MV-4-11 (cell line): Measurements from ENCODE around the gene LDB1.

Experiments
- DNase-seq: peaks from one replicate; lab custom pipeline; 2025; lab: John Stamatoyannopoulos, UW

Gene LDB1

DNA sequence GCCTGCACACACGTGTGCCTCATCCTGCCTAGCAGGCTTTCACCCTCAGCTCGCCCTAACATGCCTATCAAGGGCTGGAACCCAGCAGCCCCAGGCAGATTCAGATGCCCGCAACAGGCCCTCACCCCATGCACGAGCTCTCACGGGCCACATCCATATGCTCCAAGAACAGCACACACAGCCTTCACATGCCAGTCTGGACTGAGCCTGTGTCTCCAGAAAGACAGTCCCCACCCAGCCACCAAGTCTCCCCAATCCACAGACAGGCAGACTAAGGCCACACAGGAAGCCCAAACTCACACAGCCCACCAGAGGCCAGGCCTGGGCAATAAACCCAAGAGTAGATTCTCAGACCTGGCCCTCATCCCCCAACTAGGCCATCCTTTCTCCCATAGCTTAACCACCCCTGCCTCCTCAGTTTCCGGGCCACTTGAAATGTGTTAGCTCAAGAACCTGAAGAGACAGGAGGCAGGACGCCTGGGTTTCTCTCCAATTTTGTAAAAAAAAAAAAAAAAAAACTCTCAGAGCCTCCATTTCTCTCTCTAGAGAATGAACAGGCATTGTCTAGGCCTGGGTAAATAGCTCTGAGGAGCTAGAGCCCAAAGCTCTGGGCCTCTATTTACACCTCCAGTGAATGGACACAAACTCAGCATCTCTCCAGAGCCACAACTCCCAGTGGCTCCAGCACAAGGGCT lies 6.8 kb downstream of the LDB1 start:
- DNase-seq: no peak

DNA sequence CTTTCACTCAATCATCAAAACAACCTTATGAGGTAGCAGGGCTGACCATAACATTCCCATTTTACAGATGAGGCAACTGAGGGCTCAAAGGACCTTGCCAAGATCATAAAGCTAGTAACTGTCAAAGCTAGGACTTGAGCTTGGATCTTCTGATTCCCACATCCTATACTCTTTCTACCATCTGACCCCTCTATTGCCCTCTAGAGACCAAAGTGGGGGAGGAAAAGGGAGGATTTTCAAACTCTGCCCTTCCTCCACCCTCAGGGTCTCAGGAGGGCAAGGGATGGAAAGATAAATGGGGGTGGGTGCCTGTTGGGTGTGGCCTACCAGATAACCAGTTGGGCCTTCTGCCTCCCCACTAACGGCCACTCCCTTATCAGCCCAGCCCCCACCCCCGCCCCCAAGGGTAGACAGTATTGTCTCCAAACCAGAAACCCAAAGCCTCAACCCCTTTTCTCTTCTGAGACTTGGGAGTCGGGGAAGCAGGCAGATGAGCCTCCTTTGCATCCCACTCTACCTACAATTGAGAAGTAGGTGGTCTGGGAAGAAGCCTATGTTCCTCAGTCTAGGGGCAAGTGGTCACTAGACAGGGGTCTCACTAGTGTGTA lies 7.9 kb downstream of the LDB1 start:
- DNase-seq: peak; percentile 30

DNA sequence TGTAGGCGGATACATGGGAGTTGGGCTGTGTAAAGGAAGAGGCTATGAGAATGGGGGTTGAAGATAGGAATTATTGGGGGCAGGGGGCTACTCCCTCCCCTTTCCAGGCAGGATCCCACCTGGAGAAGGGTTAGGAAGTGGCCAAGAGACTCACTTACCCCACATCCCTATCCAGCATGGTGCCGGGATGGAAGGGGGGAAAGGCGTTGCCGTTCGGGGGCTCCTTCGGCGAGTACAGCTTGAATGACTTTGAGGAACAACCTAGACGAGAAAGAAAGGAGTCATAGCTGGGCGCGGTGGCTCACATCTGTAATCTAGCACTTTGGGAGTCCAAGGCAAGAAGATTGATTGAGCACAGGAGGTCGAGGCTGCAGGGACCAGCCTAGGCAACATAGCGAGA lies 8.9 kb downstream of the LDB1 start:
- no peak for DNase-seq

DNA sequence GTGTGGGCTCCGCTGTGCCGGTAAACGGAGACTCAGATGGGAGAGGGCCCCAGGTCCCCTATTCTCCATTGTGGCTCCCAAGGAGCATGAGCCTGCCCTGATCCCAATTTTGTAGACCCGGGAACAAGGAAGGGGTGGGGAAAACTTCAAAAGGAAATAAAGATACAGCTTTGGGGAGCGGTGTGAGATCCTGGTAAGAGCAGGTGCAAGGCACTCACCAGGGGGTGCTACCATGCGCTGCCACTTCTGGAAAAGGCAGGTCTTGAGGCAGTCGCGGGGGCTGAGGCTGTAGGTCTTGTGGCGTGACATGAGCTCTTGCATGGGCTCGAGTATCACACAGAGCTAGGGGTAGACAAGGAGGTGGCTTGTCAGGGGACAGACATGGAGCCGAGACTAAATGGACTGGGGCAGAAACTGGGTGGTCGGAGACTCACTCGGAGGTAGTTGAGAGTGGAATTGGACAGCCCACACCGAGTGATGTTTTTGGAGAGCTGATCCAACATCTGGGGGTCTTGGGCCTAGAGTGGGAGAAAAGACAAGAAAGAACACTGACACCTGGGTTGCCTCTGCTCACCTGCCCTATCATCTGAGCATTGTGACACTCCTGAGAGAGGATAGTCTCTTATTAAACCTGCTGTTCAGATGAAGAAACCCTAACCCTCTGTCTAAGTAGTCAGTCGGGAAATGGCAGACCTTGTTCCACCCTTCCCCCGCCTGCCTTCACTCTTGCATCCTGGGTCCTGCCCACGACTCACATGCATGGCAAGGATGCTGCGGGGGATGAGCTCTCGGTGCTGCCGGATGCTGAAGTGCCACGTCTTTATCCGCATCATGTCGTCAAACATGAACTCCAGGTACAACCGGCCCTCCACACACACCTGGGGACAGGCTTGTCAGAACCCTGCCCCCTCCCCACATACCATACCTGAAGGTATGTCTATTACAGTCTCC lies 10.7 kb downstream of the LDB1 start:
- DNase-seq: no peak

DNA sequence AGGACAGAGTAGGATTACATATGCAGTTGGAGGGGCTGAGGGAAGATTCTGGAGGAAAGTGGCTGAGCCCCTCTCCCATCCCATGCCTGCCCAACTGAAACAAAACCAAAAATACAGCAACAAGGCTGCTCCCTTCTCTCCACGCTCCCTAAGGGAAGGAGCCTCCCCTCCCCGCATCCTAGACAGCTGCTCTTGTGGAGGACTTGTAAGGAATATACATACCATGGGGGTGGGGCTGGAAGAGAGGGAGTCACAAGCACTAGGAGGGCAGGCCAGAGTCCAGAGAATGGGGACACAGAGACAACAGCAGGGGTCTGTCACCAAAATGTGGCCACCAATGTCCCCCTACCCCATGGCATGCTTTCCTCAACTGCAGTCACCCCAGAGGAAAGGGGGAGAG lies 13.2 kb downstream of the LDB1 start:
- DNase-seq: no peak

DNA sequence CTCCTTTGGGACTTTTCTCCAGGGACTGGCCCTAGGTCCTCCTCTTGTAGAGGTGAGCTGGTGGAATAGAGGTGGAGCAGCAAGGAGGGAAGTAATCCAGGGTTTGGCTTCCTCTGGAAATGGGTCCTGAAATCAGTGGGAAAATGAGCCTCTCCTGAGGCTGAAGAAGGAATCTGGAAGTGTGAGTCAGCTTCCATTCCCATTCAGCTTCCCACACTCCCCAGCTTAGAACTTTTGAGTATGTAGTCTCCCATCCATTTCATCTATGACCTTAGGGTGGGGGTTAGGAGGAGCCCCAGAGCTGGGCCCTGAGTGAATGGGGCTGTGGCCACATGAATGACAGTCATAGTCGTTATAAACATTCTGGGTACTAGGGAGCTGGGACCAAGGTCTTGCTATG lies 17.7 kb downstream of the LDB1 start:
- no peak for DNase-seq

DNA sequence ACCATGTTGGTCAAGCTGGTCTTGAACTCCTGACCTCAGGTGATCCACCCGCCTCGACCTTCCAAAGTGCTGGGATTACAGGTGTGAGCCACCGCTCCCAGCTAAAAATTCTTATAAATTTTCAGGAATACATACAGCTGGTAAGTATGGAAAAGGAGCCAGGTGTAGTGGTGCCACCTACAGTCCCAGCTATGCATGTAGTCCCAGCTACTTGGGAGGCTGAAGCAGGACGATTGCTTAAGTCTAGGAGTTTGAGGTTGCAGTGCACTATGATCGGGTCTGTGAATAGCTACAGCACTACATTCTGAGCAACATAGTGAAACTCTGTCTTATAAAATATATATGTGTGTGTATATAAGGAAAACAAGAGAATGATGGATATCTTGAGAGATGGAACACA lies 19.0 kb downstream of the LDB1 start:
- DNase-seq: no peak

DNA sequence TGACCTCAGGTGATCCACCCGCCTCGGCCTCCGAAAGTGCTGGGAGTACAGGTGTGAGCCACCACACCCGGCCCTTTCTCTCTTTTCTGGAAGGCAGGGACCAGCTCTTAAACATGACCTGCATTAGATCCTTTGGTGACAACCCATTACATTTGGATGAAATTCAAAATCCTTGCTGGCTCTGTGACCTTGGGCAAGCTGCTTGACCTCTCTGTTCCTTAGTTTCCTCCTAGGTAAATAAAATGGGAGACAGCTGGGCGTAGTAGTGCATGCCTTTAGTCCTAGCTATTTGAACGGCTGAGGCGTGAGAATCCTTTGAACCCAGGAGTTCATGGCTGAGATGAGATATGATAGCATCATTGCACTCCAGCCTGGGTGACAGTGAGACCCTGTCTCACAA lies 23.7 kb downstream of the LDB1 start:
- DNase-seq: no peak

DNA sequence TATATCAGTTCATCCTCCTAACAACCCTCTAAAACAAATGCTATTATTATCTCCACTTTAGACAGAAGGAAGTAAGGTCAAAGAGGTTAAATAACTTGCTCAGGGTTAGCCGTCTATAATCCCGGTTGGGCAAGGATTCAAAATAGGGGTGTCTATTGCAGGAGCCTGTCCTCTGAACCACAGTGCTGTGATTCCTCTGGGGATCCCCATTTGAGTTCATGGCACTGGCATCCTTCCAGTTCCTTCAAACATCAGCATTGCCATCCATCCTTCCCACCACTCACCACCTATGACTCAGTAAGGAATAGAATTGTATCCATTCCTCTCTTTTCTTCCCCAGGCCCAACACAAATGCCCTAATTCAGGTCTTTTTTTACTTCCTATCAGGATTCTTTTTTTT lies 29.4 kb downstream of the LDB1 start:
- DNase-seq: no peak

DNA sequence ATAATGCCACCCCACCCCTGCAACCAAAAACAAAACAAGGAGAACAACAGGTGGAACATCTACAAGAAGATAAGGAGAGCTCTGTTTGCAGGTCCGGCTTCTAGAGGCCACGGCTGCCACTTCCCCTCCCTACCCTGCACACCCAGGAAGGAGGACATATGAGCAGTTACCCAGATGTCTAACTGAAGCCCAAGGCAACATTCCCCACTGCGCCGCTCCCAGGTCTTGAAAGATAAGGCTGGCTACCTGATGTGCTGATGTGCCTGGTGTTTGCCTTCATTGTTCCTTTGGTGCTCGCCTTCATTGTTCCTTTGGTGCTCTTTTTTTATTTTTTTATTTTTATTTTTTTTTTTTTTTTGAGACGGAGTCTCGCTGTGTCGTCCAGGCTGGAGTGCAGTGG lies 34.0 kb downstream of the LDB1 start:
- DNase-seq: no peak

DNA sequence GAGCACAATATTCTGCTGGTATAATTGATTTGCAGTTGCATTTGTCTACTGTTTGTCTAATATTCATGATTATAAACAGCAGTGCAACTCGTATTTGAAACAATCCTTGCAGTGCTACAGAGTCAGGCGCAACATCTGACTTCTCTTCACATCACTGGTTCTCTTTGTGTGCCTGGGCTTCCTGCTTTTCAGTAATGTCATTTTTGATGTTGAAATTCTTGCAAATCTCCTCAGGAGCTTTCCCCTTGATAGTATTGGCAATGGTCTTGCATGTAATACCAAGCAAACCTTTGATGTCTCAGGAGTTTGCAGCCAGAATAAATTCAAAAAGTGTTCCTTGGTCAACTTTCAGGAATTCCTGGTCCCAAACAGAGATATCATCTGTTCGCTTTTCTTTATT lies 34.8 kb downstream of the LDB1 start:
- peak; percentile 5 for DNase-seq

DNA sequence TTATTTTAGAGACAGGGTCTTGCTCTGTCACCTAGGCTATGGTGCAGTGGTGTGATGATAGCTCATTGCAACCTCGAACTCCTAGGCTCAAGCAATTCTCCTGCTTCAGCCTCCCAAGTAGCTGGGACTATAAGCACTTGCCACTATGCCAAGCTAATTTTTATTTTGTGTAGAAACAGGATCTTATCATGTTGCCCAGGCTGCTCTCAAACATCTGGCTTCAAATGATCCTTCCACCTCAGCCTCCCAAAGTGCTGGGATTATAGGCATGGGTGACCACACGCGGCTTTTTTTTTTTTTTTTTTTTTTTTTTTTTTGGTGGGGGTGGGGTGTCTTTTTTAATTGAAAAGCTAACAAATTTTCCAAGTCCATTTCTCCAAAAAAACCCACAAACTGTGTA lies 36.6 kb downstream of the LDB1 start:
- no peak for DNase-seq

DNA sequence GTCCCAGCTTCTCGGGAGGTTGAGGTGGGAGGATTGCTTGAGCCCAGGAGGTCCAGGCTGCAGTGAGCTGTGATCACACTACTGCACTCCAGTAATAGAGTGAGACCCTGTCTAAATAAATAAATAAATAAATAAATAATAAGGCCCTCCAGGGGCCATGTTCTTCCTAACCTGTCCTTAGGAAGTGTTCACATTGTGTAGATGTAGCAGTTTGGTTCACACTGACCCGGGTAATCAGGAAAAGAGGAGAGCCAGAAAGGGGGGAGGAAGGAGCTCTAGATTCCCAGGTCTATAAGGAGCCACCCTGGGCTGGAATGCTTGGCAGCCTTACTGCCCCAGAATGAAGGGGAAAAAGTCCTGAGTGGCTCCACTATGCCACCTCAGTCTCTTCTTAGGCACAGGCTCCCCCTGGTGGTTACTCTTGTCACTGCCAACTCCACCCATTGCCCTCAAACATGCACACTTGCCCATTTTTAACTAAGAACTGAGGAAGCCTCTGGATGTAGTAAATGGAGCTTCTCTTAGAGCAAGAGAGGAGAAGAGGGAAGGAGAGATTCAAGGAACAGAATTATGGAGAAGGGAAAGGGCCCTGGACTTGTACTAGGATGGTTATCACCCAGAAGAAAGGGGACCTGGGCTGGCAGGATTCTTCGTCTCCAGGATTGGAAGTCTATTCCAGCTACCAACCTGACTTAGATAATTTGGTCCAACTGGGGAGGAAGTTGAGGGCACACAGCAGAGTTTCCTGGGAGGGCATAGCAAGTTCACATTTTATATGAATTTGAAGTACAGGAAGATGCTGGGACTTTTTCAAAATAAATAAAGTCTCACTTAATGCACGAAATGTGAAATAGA lies 47.3 kb downstream of the LDB1 start:
- DNase-seq: peak; percentile 61

DNA sequence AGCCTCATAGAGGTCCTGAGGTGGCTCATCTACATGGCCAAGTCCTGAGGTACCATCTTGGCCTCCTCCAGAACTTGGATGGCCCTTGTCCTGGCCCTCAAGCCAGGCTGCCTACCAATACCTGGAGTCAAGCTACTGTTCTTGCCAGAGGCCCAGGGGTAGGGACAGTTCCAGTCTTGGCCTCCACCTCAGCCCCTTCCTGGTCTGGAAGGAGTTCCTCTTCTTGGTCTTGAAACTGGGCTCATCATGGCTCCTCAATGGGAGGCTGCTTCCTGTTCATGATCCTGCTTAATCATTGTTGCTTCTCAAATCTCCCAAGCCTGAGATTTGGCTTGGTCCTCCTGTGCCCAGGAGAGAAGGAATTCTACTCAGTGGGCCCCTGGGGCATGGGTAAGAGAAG lies 51.1 kb downstream of the LDB1 start:
- peak; percentile 61 for DNase-seq

DNA sequence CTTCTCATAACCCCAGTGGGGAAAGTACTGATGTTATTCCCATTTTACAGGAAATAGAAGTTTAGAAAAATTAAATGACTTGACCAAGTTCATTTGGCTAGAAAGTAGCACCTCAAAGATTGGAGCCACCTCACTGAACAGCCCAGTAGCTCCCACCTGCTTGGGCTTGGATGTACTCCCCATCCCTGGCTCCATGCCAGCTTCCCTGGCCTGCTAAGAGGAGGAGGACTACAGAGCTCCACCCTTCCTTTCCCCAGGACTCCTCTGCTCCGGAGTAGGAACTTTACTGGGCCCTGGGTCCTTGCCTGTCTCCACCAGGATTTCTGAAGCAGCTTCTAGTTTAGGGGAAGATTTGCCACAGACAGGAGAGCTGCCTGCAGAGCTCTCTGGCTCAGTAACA lies 52.0 kb downstream of the LDB1 start:
- DNase-seq: no peak

DNA sequence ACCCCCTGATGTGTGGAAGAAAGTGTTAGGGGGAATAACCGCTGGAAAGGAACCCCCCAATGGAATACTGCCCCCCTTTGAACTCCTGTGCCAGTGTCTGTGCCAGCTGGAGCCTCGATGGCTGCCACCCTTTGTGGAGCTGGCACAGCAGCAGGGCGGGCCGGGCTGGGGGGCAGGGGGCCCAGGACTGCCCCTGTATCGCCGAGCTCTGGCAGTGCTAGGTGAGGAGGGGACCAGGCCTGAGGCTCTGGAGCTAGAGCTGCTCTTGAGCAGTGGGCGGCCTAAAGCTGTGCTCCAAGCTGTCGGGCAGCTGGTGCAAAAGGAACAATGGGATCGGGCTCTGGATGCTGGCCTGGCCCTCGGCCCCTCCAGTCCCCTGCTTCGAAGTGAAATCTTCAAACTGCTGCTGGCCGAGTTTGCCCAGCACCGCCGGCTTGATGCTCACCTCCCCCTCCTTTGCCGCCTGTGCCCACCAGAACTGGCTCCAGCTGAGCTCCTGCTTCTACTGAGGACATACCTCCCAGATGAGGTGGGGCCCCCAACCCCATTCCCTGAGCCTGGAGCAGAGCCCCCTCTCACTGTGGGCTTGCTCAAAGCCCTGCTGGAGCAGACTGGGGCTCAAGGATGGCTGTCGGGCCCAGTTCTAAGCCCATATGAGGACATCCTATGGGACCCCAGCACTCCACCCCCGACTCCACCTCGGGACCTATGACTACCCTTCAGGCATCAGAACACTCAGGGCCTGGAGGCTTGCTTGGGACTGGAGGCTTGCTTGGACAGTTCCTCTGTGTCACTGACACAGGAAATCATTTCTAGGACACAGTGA lies 52.9 kb downstream of the LDB1 start:
- no peak for DNase-seq

DNA sequence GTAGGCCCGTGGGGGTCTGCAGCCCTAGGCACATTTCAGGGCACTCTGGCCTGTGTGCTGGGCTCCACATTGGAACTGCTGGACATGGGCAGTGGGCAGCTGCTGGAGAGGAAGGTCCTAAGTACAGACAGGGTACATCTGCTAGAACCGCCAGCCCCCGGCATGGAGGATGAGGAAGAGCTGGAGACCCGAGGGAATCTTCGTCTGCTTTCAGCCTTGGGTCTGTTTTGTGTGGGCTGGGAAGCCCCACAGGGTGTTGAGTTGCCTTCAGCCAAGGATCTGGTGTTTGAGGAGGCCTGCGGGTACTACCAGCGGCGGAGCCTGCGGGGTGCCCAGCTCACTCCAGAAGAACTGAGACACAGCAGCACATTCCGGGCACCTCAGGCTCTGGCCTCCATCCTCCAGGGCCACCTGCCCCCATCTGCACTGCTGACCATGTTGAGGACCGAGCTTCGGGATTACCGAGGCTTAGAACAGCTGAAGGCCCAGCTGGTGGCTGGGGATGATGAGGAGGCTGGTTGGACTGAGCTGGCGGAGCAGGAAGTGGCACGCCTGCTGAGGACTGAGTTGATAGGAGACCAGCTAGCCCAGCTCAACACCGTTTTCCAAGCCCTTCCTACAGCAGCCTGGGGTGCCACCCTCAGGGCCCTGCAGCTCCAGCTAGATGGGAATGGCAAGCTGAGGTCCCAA lies 53.6 kb downstream of the LDB1 start:
- DNase-seq: no peak

DNA sequence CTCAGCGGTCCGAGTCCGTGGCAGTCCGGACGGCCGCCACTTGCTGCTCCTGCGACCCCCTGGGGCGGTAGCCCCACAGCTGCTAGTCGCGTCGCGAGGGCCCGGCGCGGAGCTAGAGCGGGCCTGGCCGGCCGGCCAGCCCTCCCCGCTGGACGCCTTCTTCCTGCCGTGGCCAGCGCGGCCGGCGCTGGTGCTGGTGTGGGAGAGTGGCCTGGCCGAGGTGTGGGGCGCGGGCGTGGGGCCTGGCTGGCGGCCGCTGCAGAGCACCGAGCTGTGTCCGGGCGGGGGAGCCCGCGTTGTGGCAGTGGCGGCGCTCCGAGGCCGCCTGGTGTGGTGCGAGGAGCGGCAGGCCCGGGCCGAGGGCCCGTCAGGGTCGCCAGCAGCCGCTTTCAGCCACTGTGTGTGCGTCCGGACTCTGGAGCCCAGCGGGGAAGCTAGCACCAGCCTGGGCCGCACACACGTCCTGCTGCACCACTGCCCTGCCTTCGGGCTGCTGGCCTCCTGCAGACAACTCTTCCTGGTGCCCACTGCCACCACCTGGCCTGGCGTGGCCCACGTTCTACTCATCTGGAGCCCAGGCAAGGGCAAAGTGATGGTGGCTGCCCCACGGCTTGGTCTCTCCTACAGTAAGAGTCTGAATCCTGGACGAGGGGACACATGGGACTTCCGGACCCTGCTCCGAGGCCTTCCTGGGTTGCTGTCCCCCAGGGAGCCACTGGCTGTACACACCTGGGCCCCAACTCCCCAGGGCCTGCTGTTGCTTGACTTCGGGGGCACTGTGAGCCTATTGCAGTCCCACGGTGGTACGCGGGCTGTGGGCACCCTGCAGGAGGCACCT lies 54.4 kb downstream of the LDB1 start:
- DNase-seq: no peak

DNA sequence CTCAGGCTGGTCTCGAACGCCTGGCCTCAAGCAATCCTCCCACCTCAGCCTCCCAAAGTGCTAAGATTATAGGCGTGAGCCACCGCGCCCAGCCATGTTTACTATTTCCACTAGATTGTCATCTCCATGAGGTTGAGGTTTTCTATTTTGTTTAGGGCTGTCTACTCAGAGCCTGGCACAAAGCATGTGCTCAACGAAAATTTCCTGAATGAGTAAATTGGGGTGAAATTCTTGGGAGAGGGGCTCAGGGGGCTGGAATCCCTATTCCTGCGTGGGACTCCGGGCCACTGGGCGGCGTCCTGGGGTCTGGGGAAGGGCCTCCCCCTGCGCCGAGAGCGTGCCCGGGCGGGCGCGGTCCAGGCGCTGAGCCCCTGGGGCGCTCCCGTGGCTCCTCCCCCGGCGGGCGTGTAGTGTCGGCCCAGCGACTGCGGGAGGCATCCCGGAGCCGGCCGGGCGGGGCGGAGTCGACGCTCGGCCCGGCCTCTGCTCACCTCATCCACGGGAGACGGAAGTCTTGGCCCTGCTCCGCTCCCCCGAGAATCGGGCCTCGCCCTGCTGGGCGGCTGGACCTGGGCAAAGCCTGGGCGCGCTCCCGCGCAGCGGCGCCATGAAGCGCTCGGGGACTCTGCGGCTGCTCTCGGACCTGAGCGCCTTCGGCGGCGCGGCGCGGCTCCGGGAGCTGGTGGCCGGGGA lies 55.2 kb downstream of the LDB1 start, which contains the start of gene HPS6:
HPS6 (plus strand) TSS at position 482 of the 693 bp plus-strand sequence; CDS start at position 608, 126 bp downstream.
- DNase-seq: peak; percentile 86
